RWPE2 (cell line): ENCODE data around the gene TSKU.

Experiments used
- ATAC-seq: fragments of 200-7000 bp; cut with Tn5 transposase; 3 replicates; pipeline ENCODE4 v1.9.1; 2021; ENCODE audit warnings: low read depth
- DNase-seq: peaks from one replicate; pipeline ENCODE4 v3.0.0-alpha.2; 2020; ENCODE audit warnings: low spot score
- H3K27ac ChIP-seq: fragments of 450-650 bp; 2 replicates; pipeline ENCODE4 v1.5.1; 2017; ENCODE audit warnings: mild to moderate bottlenecking; ENCODE audit not compliant: poor library complexity, severe bottlenecking
- H3K27me3 ChIP-seq: fragments of 250-450 bp; sonication (Bioruptor Pico); 2 replicates; pipeline ENCODE4 v1.5.1; 2021; ENCODE audit warnings: mild to moderate bottlenecking, moderate library complexity; ENCODE audit not compliant: insufficient read depth, poor library complexity, severe bottlenecking
- H3K36me3 ChIP-seq: fragments of 250-450 bp; sonication (Bioruptor Pico); 2 replicates; pipeline ENCODE4 v1.5.1; 2020; ENCODE audit warnings: low read depth, mild to moderate bottlenecking, moderate library complexity
- H3K4me1 ChIP-seq: fragments of 250-450 bp; sonication (Bioruptor Pico); 2 replicates; pipeline ENCODE4 v1.5.1; 2021; ENCODE audit warnings: mild to moderate bottlenecking, moderate library complexity; ENCODE audit not compliant: insufficient read depth, poor library complexity, severe bottlenecking
- H3K4me3 ChIP-seq: fragments of 250-450 bp; sonication (Bioruptor Pico); 2 replicates; pipeline ENCODE4 v1.5.1; 2021; ENCODE audit warnings: mild to moderate bottlenecking, moderate library complexity; ENCODE audit not compliant: severe bottlenecking
- H3K9me3 ChIP-seq: fragments of 250-450 bp; sonication (Bioruptor Pico); 2 replicates; pipeline ENCODE4 v1.5.1; 2021; ENCODE audit warnings: mild to moderate bottlenecking, moderate library complexity; ENCODE audit not compliant: severe bottlenecking
- CTCF ChIP-seq: fragments of 450-650 bp; IDR thresholded peaks from one replicate; pipeline ENCODE4 v1.5.1; 2017; ENCODE audit warnings: mild to moderate bottlenecking, moderate library complexity; ENCODE audit not compliant: poor library complexity, severe bottlenecking

TSKU gene

GRCh38 chr11:76791861-76792260 lies 8.7 kb downstream of the TSKU start:
- peaks cover 60% of the 10 kb centered on the region for H3K4me1 ChIP-seq
- ATAC-seq (peak; percentile 26; the same call in 2 of the 3 replicates), DNase-seq (peak; percentile 71)
- TF ChIP-seq CTCF: no peak
- H3K36me3 ChIP-seq: peaks cover 31% of the 10 kb centered on the region
- no peaks in the 10 kb centered on the region for H3K27me3 ChIP-seq
- H3K27ac ChIP-seq: peak overlapping the region; percentile 71
- no peaks in the 10 kb centered on the region for H3K9me3 ChIP-seq
- H3K4me3 ChIP-seq: no peak overlapping the region

GRCh38 chr11:76792505-76793264 lies 9.5 kb downstream of the TSKU start:
- H3K27me3 ChIP-seq: no peaks in the 10 kb centered on the region
- H3K27ac ChIP-seq: peak overlapping the region; percentile 71
- ATAC-seq: no peak

GRCh38 chr11:76793391-76794291 lies 10.5 kb downstream of the TSKU start:
- Histone ChIP-seq H3K36me3 (peaks cover 32% of the 10 kb centered on the region), H3K27ac (peak overlapping the region; percentile 71), H3K9me3 (no peaks in the 10 kb centered on the region), H3K4me1 (peaks cover 43% of the 10 kb centered on the region), H3K4me3 (no peak overlapping the region), H3K27me3 (no peaks in the 10 kb centered on the region)
- DNase-seq (peak; percentile 49), ATAC-seq (peak; percentile 39)
- TF ChIP-seq CTCF: no peak

More at GRCh38 chr11:76792505-76793264, 9.5 kb downstream of the TSKU start:
- no peak overlapping the region for H3K4me3 ChIP-seq
- H3K36me3 ChIP-seq: peaks cover 28% of the 10 kb centered on the region
- TF ChIP-seq CTCF: no peak
- H3K9me3 ChIP-seq: no peaks in the 10 kb centered on the region
- peak; percentile 46 for DNase-seq
- peaks cover 52% of the 10 kb centered on the region for H3K4me1 ChIP-seq

- TF ChIP-seq CTCF: no peak
- H3K27me3 ChIP-seq: no peaks in the 10 kb centered on the region
- ATAC-seq: no peak
- H3K4me1 ChIP-seq: peaks cover 36% of the 10 kb centered on the region
- peaks cover 32% of the 10 kb centered on the region for H3K36me3 ChIP-seq
- H3K9me3 ChIP-seq: no peaks in the 10 kb centered on the region
- peak overlapping the region; percentile 71 for H3K27ac ChIP-seq
- peak; percentile 52 for DNase-seq
- no peak overlapping the region for H3K4me3 ChIP-seq
Observed at GRCh38 chr11:76794371-76795289, 11.5 kb downstream of the TSKU start.
